ENCODE data around the gene GPR137C.

DNA sequence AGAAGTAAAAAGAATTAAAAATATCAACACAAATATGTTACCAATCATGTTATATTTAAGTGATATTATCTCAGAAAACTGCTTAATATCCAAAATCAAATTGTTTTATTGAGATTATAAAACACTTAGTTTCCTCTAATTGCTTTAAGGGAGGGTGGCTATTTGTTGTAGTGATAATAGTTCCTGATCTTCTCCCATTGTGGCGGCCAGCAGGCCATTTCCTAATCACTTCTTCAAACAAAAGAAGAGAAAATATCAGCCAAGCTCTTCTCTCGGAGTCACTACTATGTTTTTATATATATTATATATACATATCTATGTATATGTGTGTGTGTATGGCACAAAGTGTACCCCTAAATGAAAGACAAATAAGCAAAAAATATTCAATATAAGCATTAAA lies 111.2 kb downstream of the GPR137C start:
- TF ChIP-seq GATA2 (IDR thresholded peaks at IDR 0.05; ENCODE audit: low read depth, low read length), result no peak
- no peak for TF ChIP-seq GATA3 (IDR thresholded peaks at IDR 0.05; ENCODE audit: low read depth, low read length)

Data from SH-SY5Y (cell line).